M059J (cell line): ENCODE measurements around the gene TBXAS1. TPM values are rescaled to one million over a fixed set of nuclear protein-coding genes. Genes with fewer than 3 reads are reported as not detected.
A peak's percentile ranks its signal among the peaks of the same experiment; 100 is the strongest.
"Not testable (repeated sequence)": the region's sequence is repeated elsewhere in the genome, so short reads cannot be mapped to it uniquely, and the experiment has no call there.

ENCODE experiments used
- DNase-seq: peaks from one replicate; pipeline ENCODE4 v3.0.0-alpha.2; 2012; ENCODE audit warnings: low read depth
- total RNA-seq: library from RNA; depleted of rRNA; stranded (reverse); fragments of >200 nt; shearing (Covaris generic); gene quantifications from 2 replicates; pipeline ENCODE4 v1.2.3, GENCODE V29; 2014

The TBXAS1 gene
- total RNA-seq, 1 experiment from 2014 or later: 7.8 TPM

- DNase-seq: peak; percentile 72
Measured at GRCh38 chr7:139825666-139826290, 3.3 kb upstream of the TBXAS1 start.

GRCh38 chr7:139827042-139827441 lies 2.0 kb upstream of the TBXAS1 start:
- no peak for DNase-seq

GRCh38 chr7:139828446-139828845 lies 618 bp upstream of the TBXAS1 start:
- no peak for DNase-seq

GRCh38 chr7:139829775-139830117 lies 682 bp downstream of the TBXAS1 start:
- no peak for DNase-seq

- no peak for DNase-seq
Measured at GRCh38 chr7:139830292-139830691, 1.2 kb downstream of the TBXAS1 start.

- DNase-seq: no peak
Measured at GRCh38 chr7:139830782-139831501, 1.9 kb downstream of the TBXAS1 start.

- DNase-seq: not testable (repeated sequence)
Measured at GRCh38 chr7:139835848-139836247, 6.8 kb downstream of the TBXAS1 start.

GRCh38 chr7:139837291-139837690 lies 8.2 kb downstream of the TBXAS1 start:
- not testable (repeated sequence) for DNase-seq

- no peak for DNase-seq
Measured at GRCh38 chr7:139838276-139838675, 9.2 kb downstream of the TBXAS1 start.

GRCh38 chr7:139838876-139839275 lies 9.8 kb downstream of the TBXAS1 start:
- DNase-seq: no peak

GRCh38 chr7:139840776-139841175 lies 11.7 kb downstream of the TBXAS1 start:
- no peak for DNase-seq

- peak; percentile 15 for DNase-seq
Measured at GRCh38 chr7:139842401-139843210, 13.5 kb downstream of the TBXAS1 start.

GRCh38 chr7:139843211-139843537 lies 14.1 kb downstream of the TBXAS1 start:
- DNase-seq: not testable (repeated sequence)

GRCh38 chr7:139844779-139845442 lies 15.8 kb downstream of the TBXAS1 start:
- no peak for DNase-seq

- no peak for DNase-seq
Measured at GRCh38 chr7:139845443-139845805, 16.4 kb downstream of the TBXAS1 start.

- no peak for DNase-seq
Measured at GRCh38 chr7:139846297-139846696, 17.2 kb downstream of the TBXAS1 start.

- DNase-seq: no peak
Measured at GRCh38 chr7:139848274-139848673, 19.2 kb downstream of the TBXAS1 start.

- DNase-seq: no peak
Measured at GRCh38 chr7:139850906-139851305, 21.8 kb downstream of the TBXAS1 start.

- no peak for DNase-seq
Measured at GRCh38 chr7:139851770-139852481, 22.9 kb downstream of the TBXAS1 start.

GRCh38 chr7:139852482-139852845 lies 23.4 kb downstream of the TBXAS1 start:
- no peak for DNase-seq

- peak; percentile 81 for DNase-seq
Measured at GRCh38 chr7:139853506-139854123, 24.6 kb downstream of the TBXAS1 start.
